NCI-H524 treated with DMSO at 0.1 percent for 48 hours (cell line): Measurements from ENCODE around the gene TREM1.

ENCODE experiments used
- DNase-seq: peaks from one replicate; lab custom pipeline; 2025; lab: John Stamatoyannopoulos, UW

The TREM1 gene

GRCh38 chr6:41286544-41287346 is at the start of gene TREM1:
Gene TREM1, minus strand, starts transcription at chr6:41286682. Its CDS starts 27 bp downstream, at chr6:41286655.
- DNase-seq: no peak

- DNase-seq: no peak
Observed at GRCh38 chr6:41335943-41336342, 49.5 kb upstream of the TREM1 start.

GRCh38 chr6:41335296-41335695 is 48.8 kb upstream of the TREM1 start, which contains the start of gene NCR2:
Gene NCR2, plus strand, starts transcription at chr6:41335608. Its CDS starts 269 bp downstream, at chr6:41335877.
- no peak for DNase-seq

- no peak for DNase-seq
Observed at GRCh38 chr6:41334482-41335040, 48.1 kb upstream of the TREM1 start.

GRCh38 chr6:41332842-41333736 is 46.6 kb upstream of the TREM1 start:
- no peak for DNase-seq

- no peak for DNase-seq
Observed at GRCh38 chr6:41332241-41332640, 45.8 kb upstream of the TREM1 start.

- no peak for DNase-seq
Observed at GRCh38 chr6:41331401-41332150, 45.1 kb upstream of the TREM1 start.

- no peak for DNase-seq
Observed at GRCh38 chr6:41327177-41327576, 40.7 kb upstream of the TREM1 start.

GRCh38 chr6:41326092-41326491 is 39.6 kb upstream of the TREM1 start:
- DNase-seq: no peak

GRCh38 chr6:41325446-41326066 is 39.1 kb upstream of the TREM1 start:
- no peak for DNase-seq

GRCh38 chr6:41321183-41321582 is 34.7 kb upstream of the TREM1 start:
- DNase-seq: no peak

GRCh38 chr6:41318654-41319565 is 32.4 kb upstream of the TREM1 start:
- peak; percentile 71 for DNase-seq

- peak; percentile 20 for DNase-seq
Observed at GRCh38 chr6:41318261-41318653, 31.8 kb upstream of the TREM1 start.

GRCh38 chr6:41315943-41316620 is 29.6 kb upstream of the TREM1 start:
- DNase-seq: no peak

GRCh38 chr6:41315203-41315602 is 28.7 kb upstream of the TREM1 start:
- no peak for DNase-seq

- DNase-seq: no peak
Observed at GRCh38 chr6:41306187-41306854, 19.8 kb upstream of the TREM1 start.

GRCh38 chr6:41302638-41303037 is 16.2 kb upstream of the TREM1 start:
- DNase-seq: no peak

- DNase-seq: no peak
Observed at GRCh38 chr6:41298785-41299502, 12.5 kb upstream of the TREM1 start.
